ENCODE measurements around the gene ATP2A2.
"Not testable (repeated sequence)": the region's sequence is repeated elsewhere in the genome, so short reads cannot be mapped to it uniquely, and the experiment has no call there.

Gene ATP2A2

DNA sequence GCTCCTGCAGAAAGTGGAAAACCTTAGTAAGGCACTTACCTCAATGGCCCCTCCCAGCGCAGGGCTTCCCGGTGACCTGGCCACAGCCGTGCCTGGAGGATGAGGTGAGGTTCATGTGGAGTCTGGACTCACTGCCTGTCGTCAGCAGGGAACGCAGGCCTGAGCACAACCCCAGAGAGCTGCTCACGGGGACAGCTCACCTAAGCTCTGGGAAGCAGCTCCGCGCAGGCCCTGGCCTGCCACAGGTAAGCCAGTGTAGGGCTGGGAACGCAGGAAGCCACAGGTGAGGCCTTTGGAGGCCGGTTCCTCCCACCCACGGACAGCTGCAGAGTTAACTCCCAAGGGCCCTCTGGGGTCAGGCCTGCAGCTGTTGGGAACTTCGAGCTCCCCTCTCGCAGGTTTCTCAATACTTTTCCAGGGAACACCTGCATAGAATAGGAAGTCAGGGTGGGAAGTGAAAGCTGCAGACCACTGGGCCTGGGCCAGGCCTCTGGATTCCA, 89.7 kb downstream of the ATP2A2 start:
- no peak for DNase-seq

DNA sequence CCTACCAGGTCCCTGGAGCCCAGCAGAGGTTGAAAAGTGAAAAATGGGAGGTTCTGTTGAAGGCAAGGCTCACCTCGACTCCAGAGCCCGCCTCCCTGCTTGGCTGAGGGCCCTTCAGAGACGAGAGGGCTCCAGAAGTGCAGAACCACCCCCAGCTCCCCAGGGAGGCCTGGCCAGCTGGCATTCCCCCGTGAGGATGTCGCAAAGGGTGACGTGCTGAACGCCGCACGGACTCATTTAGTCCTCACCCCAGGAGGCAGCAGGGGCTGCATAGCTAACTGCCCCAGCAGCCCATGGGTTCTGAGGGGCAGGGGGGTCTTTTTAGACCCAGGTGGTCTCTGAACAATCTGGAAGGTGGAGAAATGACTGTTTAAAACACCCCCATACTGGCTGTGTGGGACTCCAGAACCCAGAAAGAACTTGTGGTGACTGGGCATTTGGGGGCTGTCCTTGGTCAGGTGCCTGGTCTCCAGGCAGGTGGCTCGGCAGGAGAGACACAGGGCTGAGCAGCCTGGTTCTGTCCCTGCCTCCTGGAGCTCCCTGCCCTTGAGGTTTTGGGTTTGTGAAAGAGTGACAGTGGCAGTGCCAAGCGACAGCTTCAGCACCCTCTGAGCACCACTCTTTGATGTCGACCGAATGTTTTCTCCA, 90.5 kb downstream of the ATP2A2 start:
- no peak for DNase-seq

DNA sequence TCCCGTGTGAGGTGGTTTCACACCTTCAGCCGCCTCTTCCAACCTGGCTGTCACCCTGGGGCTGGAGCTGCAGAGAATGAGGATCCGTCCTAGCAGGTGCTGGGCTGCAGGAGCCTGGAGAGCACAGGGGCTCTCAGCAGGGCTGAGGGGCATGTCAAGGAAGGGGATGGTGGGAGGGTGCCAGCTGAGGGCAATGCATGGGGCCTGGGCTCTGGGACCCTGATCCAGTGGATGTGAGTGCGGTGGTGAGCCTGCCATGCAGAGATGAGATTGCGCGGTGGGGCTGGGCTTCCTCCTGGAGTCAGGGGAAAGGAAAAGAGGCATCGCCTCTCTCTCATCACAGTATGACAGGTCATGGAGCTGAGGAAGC, 91.0 kb downstream of the ATP2A2 start:
- no peak for DNase-seq

DNA sequence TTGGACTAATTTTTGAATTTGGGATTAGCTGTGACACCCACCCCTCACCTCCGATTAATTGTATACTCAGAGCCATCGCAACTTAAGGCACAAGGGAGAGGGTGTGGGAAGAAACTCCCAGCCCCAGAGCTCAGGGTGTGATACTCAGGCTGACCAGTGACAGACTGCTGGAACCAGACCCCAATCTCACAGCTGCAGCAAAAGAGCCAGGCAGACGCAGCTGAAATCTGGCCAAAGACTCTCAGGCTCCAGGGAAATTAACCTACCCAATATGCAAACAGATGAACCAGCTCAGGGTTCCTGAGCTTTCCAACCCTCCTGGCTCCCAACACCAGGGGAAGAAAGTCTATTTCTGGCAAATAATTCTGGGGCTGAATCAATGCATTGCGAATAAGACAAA, 92.0 kb downstream of the ATP2A2 start:
- no peak for DNase-seq

DNA sequence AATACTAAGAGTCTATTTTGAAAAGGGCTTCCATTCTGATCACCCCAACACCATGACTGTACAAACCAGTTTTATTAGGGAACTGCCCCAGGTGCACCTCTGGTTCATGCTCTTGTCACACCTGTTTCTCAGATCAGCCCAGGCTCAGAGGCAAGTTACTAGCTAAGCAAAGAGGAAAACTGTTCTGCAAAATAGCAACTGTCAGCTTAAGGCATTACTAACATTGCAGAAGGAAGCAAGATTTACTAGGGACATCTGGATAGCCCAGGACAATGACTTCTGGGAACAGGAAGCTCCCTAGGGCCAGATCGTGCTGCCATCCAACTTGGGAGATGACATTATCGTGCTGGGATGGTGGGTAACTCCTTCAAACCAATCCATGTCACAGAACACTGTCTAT, 92.4 kb downstream of the ATP2A2 start:
- no peak for DNase-seq

DNA sequence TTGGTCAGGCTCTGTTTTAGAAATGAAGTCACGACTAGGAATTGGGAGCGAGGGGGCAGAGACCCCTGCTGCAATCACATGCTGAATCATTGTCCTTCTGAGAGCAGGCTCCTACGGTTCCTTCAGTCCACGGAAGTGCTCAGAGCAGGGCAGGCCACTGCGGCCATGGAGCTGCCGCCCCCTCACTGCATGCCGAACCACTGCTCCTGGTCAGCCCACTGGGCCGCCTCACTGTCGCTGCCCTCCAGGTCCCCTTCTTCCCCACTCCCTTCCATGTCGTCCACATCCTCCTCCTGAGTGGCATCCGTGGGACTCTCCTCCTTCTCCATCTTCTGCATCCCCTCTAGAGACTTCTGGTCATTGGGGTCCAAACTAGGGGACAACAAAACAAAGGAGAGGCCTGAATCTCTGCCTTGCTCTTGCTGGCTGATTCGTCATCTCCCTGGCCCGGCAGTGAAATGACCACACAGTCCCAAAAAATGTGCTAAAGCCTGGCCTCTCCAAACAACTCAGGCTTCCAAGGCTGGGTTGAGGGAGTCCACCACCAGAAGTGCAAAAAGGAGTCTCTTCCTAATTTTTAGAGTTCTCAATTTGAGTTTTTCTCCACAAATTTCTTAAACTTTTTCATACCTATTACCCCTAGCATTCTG, 93.0 kb downstream of the ATP2A2 start:
- DNase-seq, result no peak

DNA sequence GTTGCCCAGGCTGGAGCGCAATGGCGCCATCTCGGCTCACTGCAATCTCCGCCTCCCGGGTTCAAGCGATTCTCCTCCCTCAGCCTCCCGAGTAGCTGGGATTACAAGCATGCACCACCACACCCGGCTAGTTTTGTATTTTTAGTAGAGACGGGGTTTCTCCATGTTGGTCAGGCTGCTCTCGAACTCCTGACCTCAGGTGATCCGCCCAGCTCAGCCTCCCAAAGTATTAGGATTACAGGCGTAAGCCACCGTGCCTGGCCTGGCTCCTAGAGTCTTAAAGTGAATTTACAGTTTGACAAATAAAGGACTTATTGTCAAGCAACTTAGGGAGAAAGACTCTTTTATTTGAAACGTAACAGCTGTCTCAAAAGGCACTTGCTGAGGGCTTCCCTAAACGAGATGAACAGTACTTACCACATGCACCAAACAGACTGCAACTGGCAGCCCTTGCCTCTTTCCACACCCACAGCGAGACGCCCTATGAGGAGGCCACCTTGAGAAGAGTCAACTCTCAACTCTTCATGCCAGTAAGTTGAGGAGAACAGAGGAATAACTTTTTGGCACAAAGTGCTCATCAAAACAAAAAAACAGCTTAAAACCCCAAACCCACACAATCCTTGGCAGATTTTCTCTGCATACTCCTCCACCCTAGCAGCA, 97.2 kb downstream of the ATP2A2 start:
- not testable (repeated sequence) for DNase-seq

DNA sequence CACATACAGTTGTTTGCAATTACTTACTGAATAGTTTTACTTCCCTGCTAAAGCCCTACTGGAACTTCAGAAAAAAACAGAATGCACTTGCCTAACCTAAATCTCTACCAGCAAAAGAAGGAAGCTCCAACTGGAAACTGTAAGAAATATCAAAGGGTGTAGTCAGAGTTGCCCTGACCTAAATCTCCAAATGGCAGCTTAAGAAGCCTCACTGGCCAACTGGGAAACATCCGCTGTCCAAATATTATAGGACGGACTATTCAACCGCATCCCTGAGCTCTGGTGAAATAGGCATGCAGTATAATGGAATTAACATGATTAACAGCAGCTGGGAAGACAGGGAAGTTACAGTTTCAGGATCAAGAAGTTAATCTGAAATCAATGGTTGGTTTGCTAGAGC, 98.2 kb downstream of the ATP2A2 start:
- DNase-seq, result no peak

DNA sequence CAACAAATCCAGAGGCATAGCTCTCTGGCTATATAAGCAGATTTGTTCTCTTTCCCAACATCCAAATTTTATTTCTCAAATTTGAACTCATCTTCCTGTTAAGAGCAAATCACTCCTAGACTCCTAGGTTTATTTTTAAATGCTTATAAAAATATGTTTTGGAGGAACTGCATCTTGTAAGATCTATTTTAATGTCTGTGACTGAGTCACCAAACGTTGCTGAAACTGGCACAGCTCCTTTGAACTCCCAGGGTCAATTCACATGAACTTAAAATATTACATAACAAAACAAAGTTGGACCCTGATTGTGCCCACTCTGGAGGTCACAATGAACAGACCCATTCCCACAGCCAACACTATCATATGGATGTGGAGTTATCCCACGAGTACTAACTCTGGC, 98.6 kb downstream of the ATP2A2 start:
- no peak for DNase-seq

DNA sequence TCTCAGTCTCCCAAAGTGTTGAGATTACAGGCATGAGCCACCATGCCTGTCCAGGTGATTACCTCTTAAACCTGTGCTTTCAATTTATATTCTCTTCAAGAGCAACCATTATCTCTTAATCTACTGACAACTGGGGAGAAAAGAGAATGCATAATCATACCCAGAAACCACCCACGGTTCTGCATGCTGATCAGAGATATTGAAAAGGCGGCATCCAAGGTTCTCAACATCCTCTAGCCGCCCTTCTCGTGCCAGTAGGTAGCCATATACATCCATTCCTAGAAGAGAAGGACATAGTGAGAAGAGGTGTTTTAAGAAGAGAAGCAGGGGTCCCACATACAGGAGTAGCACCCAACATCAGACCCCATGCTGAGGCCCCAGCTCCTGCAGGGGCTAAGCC, 101.6 kb downstream of the ATP2A2 start:
- DNase-seq, result no peak

Measured in cortex of kidney (tissue), 1 donor.